IPS DF 6.9 (cell line): Measurements from ENCODE around the gene PCDHGA6.
A peak's percentile ranks its signal among the peaks of the same experiment; 100 is the strongest.
"Not testable (repeated sequence)": the region's sequence is repeated elsewhere in the genome, so short reads cannot be mapped to it uniquely, and the experiment has no call there.

Experiments used
- DNase-seq: peaks from one replicate; pipeline ENCODE4 v3.0.0-alpha.2; 2013; ENCODE audit warnings: low read depth, low spot score
- H3K27ac ChIP-seq: one replicate; pipeline ENCODE4 v1.5.1; 2013; ENCODE audit warnings: low read length, control low read depth
- H3K27me3 ChIP-seq: 2 replicates; pipeline ENCODE4 v1.6.1; 2013; ENCODE audit warnings: mild to moderate bottlenecking, low read length; ENCODE audit not compliant: control insufficient read depth, insufficient read depth
- H3K36me3 ChIP-seq: 2 replicates; pipeline ENCODE4 v1.6.1; 2013; ENCODE audit warnings: low read length; ENCODE audit not compliant: control insufficient read depth, insufficient read depth
- H3K4me1 ChIP-seq: 2 replicates; pipeline ENCODE4 v1.6.1; 2013; ENCODE audit warnings: low read length; ENCODE audit not compliant: control insufficient read depth, insufficient read depth
- H3K4me3 ChIP-seq: 2 replicates; pipeline ENCODE4 v1.5.1; 2013; ENCODE audit warnings: mild to moderate bottlenecking, low read length
- H3K9me3 ChIP-seq: 2 replicates; pipeline ENCODE4 v1.6.1; 2013; ENCODE audit warnings: low read length, inconsistent platforms; ENCODE audit not compliant: control insufficient read depth, insufficient read depth
- WGBS: extraction: QIAGEN DNeasy Blood & Tissue Kit; methylation state at CpG from one replicate; pipeline ENCODE4 v1.1.7; 2013; ENCODE audit warnings: mixed read lengths, missing lambda C conversion rate; ENCODE audit not compliant: insufficient read length, insufficient coverage; 5-methylcytosine and 5-hydroxymethylcytosine counted together

Gene PCDHGA6

DNA sequence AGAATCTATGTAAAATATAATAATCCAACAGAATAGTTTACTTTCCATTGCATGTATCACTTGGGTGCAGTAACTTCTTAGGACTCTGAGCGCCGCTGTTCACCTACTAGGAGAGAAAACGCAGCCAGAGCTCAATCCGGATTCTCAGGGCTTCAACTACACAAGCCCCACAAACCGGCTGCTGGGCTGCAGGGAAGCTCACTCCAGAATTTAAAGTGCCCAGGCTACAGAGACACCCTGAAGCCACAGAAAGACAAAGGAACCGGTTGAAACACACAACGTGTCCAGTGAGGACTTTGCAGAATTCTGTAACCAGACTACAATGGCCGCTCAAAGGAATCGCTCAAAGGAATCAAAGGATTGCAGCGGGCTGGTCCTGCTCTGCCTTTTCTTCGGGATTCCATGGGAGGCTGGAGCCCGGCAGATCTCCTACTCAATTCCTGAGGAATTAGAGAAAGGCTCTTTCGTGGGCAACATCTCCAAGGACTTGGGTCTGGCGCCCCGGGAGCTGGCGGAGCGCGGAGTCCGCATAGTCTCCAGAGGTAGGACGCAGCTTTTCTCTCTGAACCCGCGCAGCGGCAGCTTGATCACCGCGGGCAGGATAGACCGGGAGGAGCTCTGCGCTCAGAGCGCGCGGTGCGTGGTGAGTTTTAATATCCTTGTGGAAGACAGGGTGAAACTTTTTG, 39.3 kb downstream of the PCDHGA6 start, which contains the start of gene PCDHGA10:
Gene PCDHGA10 (plus strand): TSS at position 134 of the 686 bp plus-strand sequence. CDS start 189 bp downstream, at position 323.
- peaks cover 3% of the 10 kb centered on the region; the same call in 1 of the 2 replicates for H3K36me3 ChIP-seq
- no peaks in the 10 kb centered on the region for H3K9me3 ChIP-seq
- peaks cover 1% of the 10 kb centered on the region; the same call in 1 of the 2 replicates for H3K27me3 ChIP-seq
- H3K27ac ChIP-seq: no peak within 1 kb of the TSS
- DNase-seq: no peak
- peak within 1 kb of the TSS; percentile 84 for H3K4me3 ChIP-seq
- WGBS: no CpG with 5 or more reads among the region's 31 CpGs
- H3K4me1 ChIP-seq: no peaks in the 10 kb centered on the region

DNA sequence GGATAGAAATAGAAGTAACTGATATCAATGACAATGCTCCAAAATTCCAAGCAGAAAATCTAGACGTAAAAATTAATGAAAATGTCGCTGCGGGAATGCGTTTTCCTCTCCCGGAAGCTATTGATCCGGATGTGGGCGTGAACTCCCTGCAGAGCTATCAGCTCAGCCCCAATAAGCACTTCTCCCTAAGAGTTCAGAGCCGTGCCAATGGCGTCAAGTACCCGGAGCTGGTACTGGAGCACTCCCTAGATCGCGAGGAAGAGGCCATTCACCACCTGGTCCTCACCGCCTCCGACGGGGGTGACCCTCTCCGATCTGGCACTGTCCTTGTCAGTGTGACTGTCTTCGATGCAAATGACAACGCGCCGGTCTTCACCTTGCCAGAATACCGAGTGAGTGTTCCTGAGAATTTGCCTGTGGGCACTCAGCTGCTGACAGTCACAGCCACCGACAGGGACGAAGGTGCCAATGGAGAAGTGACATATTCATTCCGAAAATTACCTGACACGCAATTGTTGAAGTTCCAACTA, 39.9 kb downstream of the PCDHGA6 start:
- WGBS: no CpG with 5 or more reads among the region's 25 CpGs
- Histone ChIP-seq H3K27me3 (peaks cover 1% of the 10 kb centered on the region; the same call in 1 of the 2 replicates), H3K27ac (no peak overlapping the region), H3K4me3 (peak overlapping the region; percentile 84), H3K36me3 (peaks cover 3% of the 10 kb centered on the region; the same call in 1 of the 2 replicates), H3K4me1 (no peaks in the 10 kb centered on the region), H3K9me3 (no peaks in the 10 kb centered on the region)
- no peak for DNase-seq

DNA sequence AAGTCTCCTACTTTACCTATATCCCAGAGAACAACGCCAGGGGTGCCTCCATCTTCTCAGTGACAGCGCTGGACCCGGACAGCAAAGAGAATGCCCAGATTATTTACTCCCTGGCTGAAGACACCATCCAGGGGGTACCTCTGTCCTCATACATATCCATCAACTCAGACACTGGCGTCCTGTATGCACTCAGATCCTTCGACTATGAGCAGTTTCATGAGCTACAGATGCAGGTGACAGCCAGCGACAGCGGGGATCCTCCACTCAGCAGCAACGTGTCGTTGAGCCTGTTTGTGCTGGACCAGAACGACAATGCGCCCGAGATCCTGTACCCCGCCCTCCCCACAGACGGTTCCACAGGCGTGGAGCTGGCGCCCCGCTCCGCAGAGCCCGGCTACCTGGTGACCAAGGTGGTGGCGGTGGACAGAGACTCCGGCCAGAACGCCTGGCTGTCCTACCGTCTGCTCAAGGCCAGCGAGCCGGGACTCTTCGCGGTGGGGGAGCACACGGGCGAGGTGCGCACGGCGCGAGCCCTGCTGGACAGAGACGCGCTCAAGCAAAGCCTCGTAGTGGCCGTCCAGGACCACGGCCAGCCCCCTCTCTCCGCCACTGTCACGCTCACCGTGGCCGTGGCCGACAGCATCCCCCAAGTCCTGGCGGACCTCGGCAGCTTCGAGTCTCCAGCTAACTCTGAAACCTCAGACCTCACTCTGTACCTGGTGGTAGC, 41.0 kb downstream of the PCDHGA6 start:
- not testable (repeated sequence) for DNase-seq, H3K4me3 ChIP-seq, H3K27ac ChIP-seq, H3K9me3 ChIP-seq, H3K36me3 ChIP-seq, H3K4me1 ChIP-seq, H3K27me3 ChIP-seq
- no CpG with 5 or more reads among the region's 46 CpGs for WGBS

DNA sequence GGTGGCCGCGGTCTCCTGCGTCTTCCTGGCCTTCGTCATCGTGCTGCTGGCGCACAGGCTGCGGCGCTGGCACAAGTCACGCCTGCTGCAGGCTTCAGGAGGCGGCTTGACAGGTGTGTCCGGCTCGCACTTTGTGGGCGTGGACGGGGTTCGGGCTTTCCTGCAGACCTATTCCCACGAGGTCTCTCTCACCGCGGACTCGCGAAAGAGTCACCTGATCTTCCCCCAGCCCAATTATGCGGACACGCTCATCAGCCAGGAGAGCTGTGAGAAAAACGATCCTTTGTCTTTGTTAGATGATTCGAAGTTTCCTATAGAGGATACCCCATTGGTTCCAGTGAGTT, 41.6 kb downstream of the PCDHGA6 start:
- not testable (repeated sequence) for H3K36me3 ChIP-seq, H3K9me3 ChIP-seq, H3K4me3 ChIP-seq, H3K27me3 ChIP-seq, H3K4me1 ChIP-seq, DNase-seq, H3K27ac ChIP-seq
- no CpG with 5 or more reads among the region's 24 CpGs for WGBS

GRCh38 chr5:141417494-141418172, 43.9 kb downstream of the PCDHGA6 start, which contains the start of gene PCDHGB7:
TSS of gene PCDHGB7 (plus strand) at chr5:141417677. CDS start at chr5:141417860, 183 bp downstream.
- WGBS: no CpG with 5 or more reads among the region's 47 CpGs
- not testable (repeated sequence) for H3K36me3 ChIP-seq, H3K27me3 ChIP-seq, H3K9me3 ChIP-seq, H3K4me1 ChIP-seq, DNase-seq, H3K27ac ChIP-seq
- H3K4me3 ChIP-seq: peak within 1 kb of the TSS; percentile 71; the same call in 1 of the 2 replicates

GRCh38 chr5:141419074-141419880, 45.6 kb downstream of the PCDHGA6 start:
- Histone ChIP-seq H3K4me1 (no peaks in the 10 kb centered on the region), H3K4me3 (no peak overlapping the region), H3K36me3 (no peaks in the 10 kb centered on the region), H3K9me3 (no peaks in the 10 kb centered on the region), H3K27ac (no peak overlapping the region), H3K27me3 (no peaks in the 10 kb centered on the region)
- no CpG with 5 or more reads among the region's 74 CpGs for WGBS
- DNase-seq: no peak

- Histone ChIP-seq H3K27ac (no peak within 1 kb of the TSS), H3K36me3 (no peaks in the 10 kb centered on the region), H3K4me1 (no peaks in the 10 kb centered on the region), H3K4me3 (peak within 1 kb of the TSS; percentile 52; the same call in 1 of the 2 replicates), H3K9me3 (no peaks in the 10 kb centered on the region), H3K27me3 (no peaks in the 10 kb centered on the region)
- no CpG with 5 or more reads among the region's 42 CpGs for WGBS
- no peak for DNase-seq
Observed at GRCh38 chr5:141420855-141421488, 47.3 kb downstream of the PCDHGA6 start, which contains the start of gene PCDHGA11. TSS of gene PCDHGA11 (plus strand) at chr5:141421051. CDS start at chr5:141421228, 177 bp downstream.

DNA sequence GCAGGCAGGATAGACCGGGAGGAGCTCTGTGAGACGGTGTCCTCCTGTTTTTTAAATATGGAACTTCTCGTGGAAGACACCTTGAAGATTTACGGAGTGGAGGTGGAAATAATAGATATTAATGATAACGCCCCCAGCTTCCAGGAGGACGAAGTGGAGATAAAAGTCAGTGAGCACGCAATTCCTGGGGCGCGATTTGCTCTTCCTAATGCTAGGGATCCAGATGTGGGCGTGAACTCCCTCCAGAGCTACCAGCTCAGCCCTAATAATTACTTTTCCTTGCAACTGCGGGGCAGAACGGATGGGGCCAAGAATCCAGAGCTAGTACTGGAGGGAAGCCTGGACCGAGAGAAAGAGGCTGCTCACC, 47.8 kb downstream of the PCDHGA6 start:
- Histone ChIP-seq H3K4me3 (peak overlapping the region; percentile 52; the same call in 1 of the 2 replicates), H3K9me3 (no peaks in the 10 kb centered on the region), H3K27ac (no peak overlapping the region), H3K27me3 (no peaks in the 10 kb centered on the region), H3K4me1 (no peaks in the 10 kb centered on the region), H3K36me3 (no peaks in the 10 kb centered on the region)
- WGBS: no CpG with 5 or more reads among the region's 13 CpGs
- DNase-seq: no peak

- no peak overlapping the region for H3K27ac ChIP-seq
- WGBS: no CpG with 5 or more reads among the region's 42 CpGs
- H3K4me1 ChIP-seq: no peaks in the 10 kb centered on the region
- DNase-seq: no peak
- H3K4me3 ChIP-seq: no peak overlapping the region
- no peaks in the 10 kb centered on the region for H3K27me3 ChIP-seq
- H3K36me3 ChIP-seq: no peaks in the 10 kb centered on the region
- no peaks in the 10 kb centered on the region for H3K9me3 ChIP-seq
Observed at GRCh38 chr5:141422742-141423291, 49.1 kb downstream of the PCDHGA6 start.
